SK-N-SH (cell line): ENCODE results near the gene SEMA4D.

Experiments used
- CTCF ChIP-seq: fragments of 200-600 bp; sonication (generic); IDR thresholded peaks from 2 replicates; pipeline ENCODE4 v1.6.1; 2017; ENCODE audit warnings: antibody characterized with exemption, mild to moderate bottlenecking, moderate library complexity
- EZH2phosphoT487 ChIP-seq: fragments of 200-600 bp; sonication (generic); IDR thresholded peaks from 2 replicates; pipeline ENCODE4 v1.6.1; 2017; ENCODE audit warnings: low read depth, mixed run types, mild to moderate bottlenecking, antibody characterized with exemption, moderate library complexity, borderline replicate concordance
- FOSL2 ChIP-seq: IDR thresholded peaks from 2 replicates; pipeline ENCODE4 v1.4.0; 2012; ENCODE audit warnings: low read depth, mild to moderate bottlenecking, moderate library complexity, borderline replicate concordance
- GATA2 ChIP-seq: sonication (generic); formaldehyde crosslinking; IDR thresholded peaks from 2 replicates; pipeline ENCODE4 v1.5.0; 2020; ENCODE audit warnings: mild to moderate bottlenecking, missing genetic modification reagents
- POLR2AphosphoS5 ChIP-seq: IDR thresholded peaks from 2 replicates; pipeline ENCODE4 v1.6.1; 2012; ENCODE audit warnings: low read depth, low read length
- RAD21 ChIP-seq: IDR thresholded peaks from 2 replicates; pipeline ENCODE4 v1.6.1; 2012; ENCODE audit warnings: mild to moderate bottlenecking, low read length

- no peak for TF ChIP-seq CTCF
- TF ChIP-seq POLR2AphosphoS5: no peak
- no peak for TF ChIP-seq EZH2phosphoT487
- no peak for TF ChIP-seq RAD21
- TF ChIP-seq GATA2: no peak
- no peak for TF ChIP-seq FOSL2
Observed at GRCh38 chr9:89466451-89467277, 31.2 kb downstream of the SEMA4D start.
